Nephron (organoid): ENCODE results near the gene TEF.

Experiments used
- H3K27ac Mint-ChIP-seq, 3 experiments: 2 replicates each; pipeline ENCODE4 v1.8.0; 2020; ENCODE audit warnings: mixed read lengths in 3 of 3, mild to moderate bottlenecking in 2 of 3, moderate library complexity in 1 of 3
- H3K27me3 Mint-ChIP-seq: 2 replicates; pipeline ENCODE4 v1.8.0; 2021; ENCODE audit warnings: low read depth, mild to moderate bottlenecking, moderate library complexity, mixed read lengths
- H3K36me3 Mint-ChIP-seq: 2 replicates; pipeline ENCODE4 v1.8.0; 2020; ENCODE audit warnings: low read depth, mixed read lengths
- H3K4me1 Mint-ChIP-seq: 2 replicates; pipeline ENCODE4 v1.8.0; 2020; ENCODE audit warnings: mixed read lengths
- H3K4me3 Mint-ChIP-seq, 3 experiments: 2 replicates each; pipeline ENCODE4 v1.8.0; 2020; ENCODE audit warnings: mild to moderate bottlenecking in 3 of 3, mixed read lengths in 3 of 3, moderate library complexity in 2 of 3
- H3K9me3 Mint-ChIP-seq: 2 replicates; pipeline ENCODE4 v1.8.0; 2020; ENCODE audit warnings: mixed read lengths
- CTCF ChIP-seq, 3 experiments: fragments of 200-600 bp; sonication (generic); IDR thresholded peaks; one replicate each; pipeline ENCODE4 v1.5.0; 2021; ENCODE audit warnings: antibody characterized with exemption in 3 of 3; ENCODE audit not compliant: unreplicated experiment in 3 of 3

The TEF gene

GRCh38 chr22:41377846-41378245, 3.9 kb upstream of the TEF start:
- H3K4me1 Mint-ChIP-seq: peaks cover 15% of the 10 kb centered on the region
- peak overlapping the region in 1 of 3 experiments; percentile 23 for H3K27ac Mint-ChIP-seq
- no peaks in the 10 kb centered on the region for H3K9me3 Mint-ChIP-seq
- peaks cover 4% of the 10 kb centered on the region for H3K27me3 Mint-ChIP-seq
- no peak for TF ChIP-seq CTCF (IDR thresholded peaks at IDR 0.05; ENCODE audit: unreplicated experiment in 3 of 3)
- H3K36me3 Mint-ChIP-seq: no peaks in the 10 kb centered on the region
- no peak overlapping the region for H3K4me3 Mint-ChIP-seq

GRCh38 chr22:41380993-41381328, 781 bp upstream of the TEF start:
- H3K27me3 Mint-ChIP-seq: peaks cover 4% of the 10 kb centered on the region
- no peaks in the 10 kb centered on the region for H3K36me3 Mint-ChIP-seq
- H3K27ac Mint-ChIP-seq: peak overlapping the region; percentile 96
- H3K4me3 Mint-ChIP-seq: peak overlapping the region; percentile 83 to 90 (median 88)
- H3K9me3 Mint-ChIP-seq: no peaks in the 10 kb centered on the region
- TF ChIP-seq CTCF (IDR thresholded peaks at IDR 0.05; ENCODE audit: unreplicated experiment in 3 of 3): no peak
- H3K4me1 Mint-ChIP-seq: peaks cover 24% of the 10 kb centered on the region

- Mint-ChIP-seq H3K27me3 (peaks cover 4% of the 10 kb centered on the region), H3K9me3 (no peaks in the 10 kb centered on the region)
- no peak for TF ChIP-seq CTCF (IDR thresholded peaks at IDR 0.05; ENCODE audit: unreplicated experiment in 3 of 3)
These were observed 396 bp downstream of the TEF start for GRCh38 chr22:41382098-41382578.

GRCh38 chr22:41382610-41383009, 868 bp downstream of the TEF start:
- TF ChIP-seq CTCF (IDR thresholded peaks at IDR 0.05; ENCODE audit: unreplicated experiment in 3 of 3): no peak
- H3K9me3 Mint-ChIP-seq: no peaks in the 10 kb centered on the region
- peaks cover 4% of the 10 kb centered on the region for H3K27me3 Mint-ChIP-seq
- peaks cover 24% of the 10 kb centered on the region for H3K4me1 Mint-ChIP-seq
- H3K27ac Mint-ChIP-seq: peak overlapping the region in 2 of 3 experiments; percentile 51 to 59
- H3K36me3 Mint-ChIP-seq: no peaks in the 10 kb centered on the region
- H3K4me3 Mint-ChIP-seq: peak overlapping the region; percentile 81 to 91 (median 88)

More at GRCh38 chr22:41382098-41382578, 396 bp downstream of the TEF start:
- Mint-ChIP-seq H3K4me1 (peaks cover 24% of the 10 kb centered on the region), H3K27ac (peak overlapping the region in 2 of 3 experiments; percentile 96), H3K4me3 (peak overlapping the region; percentile 81 to 91 (median 88)), H3K36me3 (no peaks in the 10 kb centered on the region)

GRCh38 chr22:41383085-41383484, 1.3 kb downstream of the TEF start:
- peaks cover 24% of the 10 kb centered on the region for H3K4me1 Mint-ChIP-seq
- peak overlapping the region in 1 of 3 experiments; percentile 59 for H3K27ac Mint-ChIP-seq
- TF ChIP-seq CTCF (IDR thresholded peaks at IDR 0.05; ENCODE audit: unreplicated experiment in 3 of 3): no peak
- H3K4me3 Mint-ChIP-seq: peak overlapping the region; percentile 81 to 91 (median 88)
- H3K36me3 Mint-ChIP-seq: no peaks in the 10 kb centered on the region
- H3K27me3 Mint-ChIP-seq: peaks cover 4% of the 10 kb centered on the region
- H3K9me3 Mint-ChIP-seq: no peaks in the 10 kb centered on the region

GRCh38 chr22:41384128-41384527, 2.4 kb downstream of the TEF start:
- peaks cover 4% of the 10 kb centered on the region for H3K27me3 Mint-ChIP-seq

More at GRCh38 chr22:41384128-41384527, 2.4 kb downstream of the TEF start:
- TF ChIP-seq CTCF (IDR thresholded peaks at IDR 0.05; ENCODE audit: unreplicated experiment in 3 of 3): no peak
- H3K27ac Mint-ChIP-seq: no peak overlapping the region
- H3K9me3 Mint-ChIP-seq: no peaks in the 10 kb centered on the region
- H3K4me3 Mint-ChIP-seq: peak overlapping the region; percentile 80 to 88 (median 81)
- H3K4me1 Mint-ChIP-seq: peaks cover 24% of the 10 kb centered on the region
- H3K36me3 Mint-ChIP-seq: peaks cover 4% of the 10 kb centered on the region
